A204.1 (cell line): ENCODE measurements around the gene PPAT.

Experiments
- FAIRE-seq: peaks from 2 replicates; lab custom pipeline; 2012; peaks lifted over from hg19 to GRCh38; lab: Jason Lieb, UNC

Gene PPAT

DNA sequence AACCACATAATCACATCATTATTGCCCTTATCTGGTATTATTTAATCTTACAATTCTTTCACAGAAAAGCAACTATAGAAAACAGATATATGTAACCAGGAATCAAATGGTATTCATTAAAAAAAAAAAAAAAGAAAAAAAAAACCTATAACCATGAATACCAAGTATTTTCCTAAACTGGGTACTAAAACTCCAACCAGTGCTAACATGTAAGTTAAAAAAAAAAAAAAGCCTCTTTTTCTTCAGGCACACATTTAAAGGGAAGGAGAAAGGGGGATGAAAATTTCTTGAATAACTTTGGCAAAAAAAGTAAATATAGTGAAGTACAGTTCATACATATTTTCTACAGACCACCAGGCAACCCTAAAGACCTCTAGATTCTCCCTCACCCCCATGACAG is 2.1 kb downstream of the PPAT start:
- FAIRE-seq = no peak

DNA sequence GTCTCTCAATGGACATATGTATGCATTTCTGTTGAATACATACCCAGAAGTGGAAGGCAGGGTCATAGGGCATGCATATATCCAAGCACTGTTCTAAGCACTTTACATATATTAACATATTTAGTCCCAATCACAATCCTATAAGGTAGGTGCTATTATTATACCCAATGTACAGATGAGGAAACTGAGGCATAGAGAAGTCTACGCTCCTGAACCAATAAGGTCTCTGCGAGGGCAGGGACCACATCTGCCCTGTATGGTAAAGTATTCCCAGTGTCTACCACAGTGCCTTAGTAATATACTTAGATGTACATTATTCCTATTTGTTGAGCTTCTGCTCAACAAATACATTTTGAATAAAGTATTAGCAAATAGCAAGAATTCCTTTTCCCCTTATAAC is 5.2 kb downstream of the PPAT start:
- FAIRE-seq = no peak

DNA sequence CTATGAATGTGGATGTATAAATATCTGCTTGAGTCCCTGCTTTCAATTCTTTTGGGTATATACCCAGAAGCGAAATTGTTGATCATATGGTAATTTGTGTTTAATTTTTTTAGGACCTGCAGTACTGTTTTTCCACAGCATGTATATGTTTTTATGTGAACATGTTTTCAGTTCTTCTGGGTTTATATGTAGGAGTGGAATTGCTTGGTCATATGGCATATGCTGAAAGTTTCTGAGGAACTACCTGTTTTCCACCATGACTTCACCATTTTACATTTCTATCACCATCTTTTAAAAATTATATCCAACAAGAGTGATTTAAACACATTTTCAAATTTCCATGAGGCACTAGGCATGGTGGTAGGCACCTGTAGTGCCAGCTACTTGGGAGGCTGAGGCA is 8.2 kb downstream of the PPAT start:
- no peak for FAIRE-seq

DNA sequence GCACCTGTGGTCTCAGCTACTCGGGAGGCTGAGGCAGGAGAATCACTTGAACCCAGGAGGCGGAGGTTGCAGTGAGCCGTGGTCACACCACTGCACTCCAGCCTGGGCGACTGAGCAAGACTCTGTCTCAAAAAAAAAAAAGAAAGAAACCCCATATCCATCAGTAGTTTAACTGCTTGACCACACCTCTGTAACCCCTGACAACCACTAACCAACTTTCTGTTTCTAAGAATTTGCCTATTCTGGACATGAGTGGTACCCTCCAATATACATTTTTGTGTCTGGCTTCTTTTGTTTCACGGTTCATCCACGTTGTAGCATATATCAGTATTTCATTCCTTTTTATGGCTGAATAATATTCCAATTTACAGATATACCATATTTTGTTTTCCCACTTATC is 9.1 kb downstream of the PPAT start:
- no peak for FAIRE-seq

DNA sequence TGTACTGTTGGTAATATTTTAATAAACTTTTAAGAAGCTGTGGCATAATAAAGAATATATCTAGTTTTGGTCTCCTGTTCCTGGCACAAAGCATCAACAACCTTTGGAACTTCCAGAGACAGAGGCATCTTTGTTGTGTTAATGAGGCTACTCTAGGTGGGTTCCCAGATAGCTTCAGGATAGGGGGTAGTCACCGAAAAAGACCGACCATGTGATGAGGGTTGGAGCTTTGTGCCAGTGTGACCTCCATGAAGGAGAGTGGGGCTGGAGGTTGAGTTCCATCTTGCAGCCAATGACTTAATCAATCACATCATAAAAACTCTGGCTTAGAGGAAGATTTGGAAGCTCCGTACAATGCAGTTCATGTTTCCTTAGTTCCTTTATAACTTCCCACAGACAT is 9.9 kb downstream of the PPAT start:
- FAIRE-seq = no peak

DNA sequence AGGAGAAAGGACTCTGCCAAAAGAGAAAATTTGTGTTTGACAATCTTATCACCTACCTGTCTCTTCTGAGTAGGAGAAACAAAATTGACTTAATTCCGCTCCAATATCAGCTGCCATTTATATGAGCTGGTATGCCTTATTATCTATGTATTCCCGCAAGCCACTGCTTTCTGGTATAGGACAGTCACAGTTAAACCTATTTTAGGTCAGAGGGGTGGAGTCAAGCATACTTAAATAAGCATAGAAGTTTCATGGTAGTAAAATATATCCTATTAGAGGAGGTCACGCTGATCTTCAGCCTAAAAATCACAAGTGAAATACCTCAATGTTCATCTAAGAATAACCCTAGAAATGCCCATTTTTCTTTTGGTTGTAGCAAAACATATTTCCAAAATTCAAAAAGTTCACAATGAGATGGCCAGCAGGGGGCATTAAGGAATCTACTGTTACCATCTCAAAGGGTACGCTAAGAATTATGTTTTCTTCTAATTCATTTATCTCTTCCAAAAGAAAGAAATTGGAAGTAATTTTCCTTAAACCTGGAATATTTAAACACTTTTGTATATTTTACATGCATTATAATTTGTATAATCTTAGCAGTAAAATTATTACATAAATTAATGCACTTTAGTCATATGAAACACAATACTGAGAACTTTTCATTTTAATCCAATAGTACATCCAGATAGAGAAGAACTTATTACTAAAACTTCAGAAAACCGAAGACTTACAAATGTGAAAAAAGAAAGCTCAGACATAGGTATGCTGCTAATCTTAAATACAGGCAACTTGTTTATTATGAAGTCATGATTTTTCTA is 10.5 kb downstream of the PPAT start:
- peak; percentile 90 for FAIRE-seq

DNA sequence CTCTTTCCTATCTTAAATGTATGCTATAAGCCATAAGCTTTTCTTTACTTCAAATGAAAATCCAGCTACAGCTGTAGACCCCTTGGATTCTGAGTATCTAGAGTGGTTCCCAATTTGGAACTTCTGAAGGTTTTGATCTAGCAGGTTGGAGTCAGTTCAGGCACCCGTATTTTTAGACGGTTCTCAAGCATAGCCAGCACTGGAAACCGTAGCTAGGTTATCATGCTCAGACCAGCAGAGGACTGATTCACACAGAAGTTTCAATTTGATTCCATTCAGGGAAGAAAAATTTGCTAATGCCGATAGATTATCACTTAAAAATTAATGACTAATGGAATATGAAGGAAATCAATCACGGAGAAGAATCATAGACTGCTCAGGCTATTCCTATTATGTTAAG is 11.2 kb downstream of the PPAT start:
- no peak for FAIRE-seq

DNA sequence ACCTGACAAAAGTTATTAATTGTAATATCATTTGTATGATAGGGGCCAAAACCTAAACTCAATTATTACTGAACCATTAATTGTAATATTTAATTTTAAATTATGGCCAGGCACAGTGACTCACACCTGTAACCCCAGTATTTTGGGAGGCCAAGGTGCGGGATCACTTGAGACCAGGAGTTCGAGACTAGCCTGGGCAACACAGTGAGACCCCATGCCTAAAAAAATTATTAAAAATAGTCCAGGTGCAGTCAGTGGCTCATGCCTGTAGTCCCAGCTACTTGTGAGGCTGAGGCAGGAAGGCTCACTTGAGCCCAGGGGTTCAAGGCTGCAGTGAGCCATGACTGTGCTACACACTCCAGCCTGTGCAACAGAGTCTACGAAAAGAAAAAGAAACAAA is 18.0 kb downstream of the PPAT start:
- no peak for FAIRE-seq

DNA sequence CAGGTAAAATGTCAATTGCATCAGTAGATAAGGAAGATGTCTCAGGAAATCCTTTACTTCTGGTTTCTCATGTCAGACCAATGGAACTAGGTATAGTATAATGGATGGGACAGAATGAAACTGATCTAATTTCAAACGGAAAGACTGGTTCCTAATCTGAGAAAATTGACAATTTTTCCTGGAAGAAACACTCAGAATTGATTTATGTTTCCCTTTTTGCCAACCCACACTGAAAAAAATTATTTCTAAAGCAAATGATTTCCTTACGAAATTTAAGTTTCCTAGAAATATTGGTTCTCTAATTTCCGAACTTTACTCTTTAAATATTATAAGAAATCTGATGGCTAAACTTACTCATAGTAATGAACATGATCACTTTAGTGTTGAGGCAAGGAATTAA is 19.1 kb downstream of the PPAT start:
- FAIRE-seq = peak; percentile 6

DNA sequence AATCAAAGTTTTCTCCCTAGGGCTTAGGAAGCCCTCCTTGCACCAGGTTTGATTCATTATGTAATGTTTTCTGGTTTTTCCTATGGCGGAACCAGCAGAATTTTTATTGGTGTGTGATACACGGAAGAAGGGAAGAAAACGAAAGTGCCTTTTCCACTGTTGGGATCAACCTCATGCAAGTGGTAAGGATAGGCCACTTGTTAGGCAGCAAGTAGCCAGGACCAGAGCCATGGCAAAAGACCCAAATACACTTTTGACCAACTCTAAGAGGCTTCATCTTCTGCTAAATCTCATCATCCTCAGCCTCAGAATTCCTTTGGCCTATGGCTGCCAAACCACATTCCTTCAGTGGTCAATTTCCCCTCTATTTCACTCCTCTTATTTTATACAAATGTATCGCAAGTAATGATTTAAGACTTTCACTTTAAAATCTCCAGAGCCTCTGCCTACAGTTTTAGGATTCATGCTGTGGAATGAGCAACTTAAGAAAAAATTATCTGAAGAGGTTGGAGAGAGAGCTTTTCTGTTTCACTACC is 21.2 kb downstream of the PPAT start:
- no peak for FAIRE-seq

DNA sequence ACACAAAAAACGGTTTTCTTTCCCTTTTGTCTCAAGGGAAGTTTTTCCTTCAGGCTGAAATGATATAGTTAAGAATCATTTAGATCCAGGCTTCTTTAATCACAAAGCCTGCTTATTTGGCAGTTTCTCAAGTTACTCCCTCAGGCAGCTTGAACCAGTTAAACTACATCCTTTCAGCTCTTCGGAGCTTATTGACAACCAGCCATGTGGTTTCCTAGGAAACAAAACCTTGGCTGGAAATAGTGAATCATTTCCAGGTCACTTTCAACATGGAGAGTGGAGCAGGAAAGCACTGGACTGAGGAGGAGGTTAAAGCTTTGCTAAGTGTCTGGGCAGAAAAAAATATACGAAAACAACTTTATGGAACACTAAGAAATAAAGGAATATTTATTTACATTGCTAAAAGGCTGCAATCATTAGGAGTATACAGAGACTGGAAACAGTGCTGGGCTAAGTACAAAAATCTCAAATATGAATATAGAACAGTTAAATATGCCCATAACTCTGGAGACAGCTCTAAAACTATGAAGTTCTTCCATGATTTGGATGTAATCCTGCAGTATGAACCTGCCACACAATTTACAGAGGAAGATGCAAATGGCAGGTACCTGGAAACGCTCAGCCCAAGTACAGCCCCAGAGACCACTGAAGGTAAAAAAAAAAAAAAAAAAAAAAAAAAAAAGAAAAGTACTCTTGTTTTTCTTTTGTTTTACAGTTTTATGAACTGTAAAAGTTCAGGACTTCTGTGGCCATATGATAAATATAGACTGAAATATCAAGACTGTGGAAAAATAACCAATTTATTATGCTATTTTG is 25.0 kb downstream of the PPAT start:
- FAIRE-seq = peak; percentile 93

DNA sequence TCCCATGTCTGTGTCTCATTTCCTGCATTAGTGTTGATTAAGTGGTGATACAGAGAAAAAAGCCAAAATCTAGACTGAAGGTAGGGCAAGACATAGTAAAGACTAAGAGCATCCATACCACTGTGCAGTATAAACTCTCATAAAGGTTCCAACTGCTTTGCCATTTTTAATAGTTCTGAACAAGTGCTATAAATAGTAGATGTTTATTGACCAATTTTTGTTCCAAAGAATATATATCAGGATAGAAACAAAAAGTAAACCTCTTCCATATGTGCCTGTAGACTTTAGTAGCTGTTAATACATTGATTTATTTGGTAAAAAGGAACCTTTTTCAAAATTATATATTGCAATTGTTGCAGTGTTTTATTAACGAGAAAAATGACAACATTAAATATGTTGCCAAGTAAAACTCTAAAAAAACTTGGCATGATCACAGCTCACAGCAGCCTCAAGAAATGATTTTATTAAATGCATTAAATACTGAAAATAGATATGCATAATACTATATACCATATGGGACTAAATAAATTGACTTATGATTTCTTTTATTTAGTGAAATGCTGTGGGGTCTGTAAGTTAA is 25.8 kb downstream of the PPAT start:
- FAIRE-seq = no peak

DNA sequence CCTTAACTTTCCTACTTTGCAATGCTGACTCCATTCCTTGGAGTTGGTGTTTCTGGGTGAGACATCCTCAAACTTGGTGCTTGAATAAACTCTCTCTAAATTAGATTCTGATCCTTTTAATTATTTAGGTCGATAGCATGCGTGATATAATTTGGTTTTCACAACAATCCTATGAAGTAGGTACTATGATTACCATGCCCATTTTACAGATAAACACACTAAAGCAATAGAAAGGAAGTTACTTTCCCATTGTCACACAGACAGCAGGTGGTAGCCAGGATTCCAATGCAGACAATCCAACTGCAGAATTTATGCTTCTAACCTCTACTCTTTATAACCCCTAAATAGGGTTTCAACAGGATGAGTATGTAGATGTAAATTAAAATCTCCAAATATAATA is 26.4 kb downstream of the PPAT start:
- no peak for FAIRE-seq

DNA sequence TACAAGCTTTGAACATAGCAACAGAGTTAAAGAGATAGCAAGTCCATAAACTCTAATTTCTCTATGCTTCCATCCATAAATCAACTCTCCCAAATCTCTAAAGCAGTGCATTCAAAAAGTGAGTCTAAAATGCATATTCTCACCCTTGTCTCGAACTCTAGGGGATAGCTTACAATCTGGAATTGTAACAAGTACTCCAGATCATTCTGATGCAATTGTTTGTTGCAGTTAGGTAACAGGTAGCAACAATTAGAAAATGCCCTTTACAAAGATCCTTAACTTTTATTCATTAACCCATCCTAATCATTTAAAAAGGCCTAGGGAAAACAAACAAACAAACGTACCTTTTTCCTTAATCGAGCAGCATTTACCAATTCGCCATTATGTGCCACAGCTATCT is 29.3 kb downstream of the PPAT start:
- FAIRE-seq = no peak

DNA sequence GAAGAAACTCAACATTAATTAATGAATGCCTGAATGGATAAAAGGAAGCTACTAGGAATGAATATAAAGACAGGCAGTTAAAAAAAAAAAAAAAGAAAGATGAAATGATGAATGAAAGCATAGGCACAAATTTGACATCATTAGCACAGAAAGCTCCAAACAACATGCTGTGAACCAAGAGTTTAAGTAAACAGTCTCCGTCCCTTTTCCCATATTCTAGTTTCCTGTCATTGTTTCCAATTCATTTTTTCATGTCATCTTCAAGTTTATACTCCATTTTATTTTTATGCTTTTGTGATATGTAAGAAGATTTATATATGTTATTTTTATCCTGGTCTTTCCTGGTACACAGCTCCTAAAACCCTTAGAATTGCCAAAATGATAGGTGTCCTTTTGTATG is 30.4 kb downstream of the PPAT start:
- FAIRE-seq = no peak

DNA sequence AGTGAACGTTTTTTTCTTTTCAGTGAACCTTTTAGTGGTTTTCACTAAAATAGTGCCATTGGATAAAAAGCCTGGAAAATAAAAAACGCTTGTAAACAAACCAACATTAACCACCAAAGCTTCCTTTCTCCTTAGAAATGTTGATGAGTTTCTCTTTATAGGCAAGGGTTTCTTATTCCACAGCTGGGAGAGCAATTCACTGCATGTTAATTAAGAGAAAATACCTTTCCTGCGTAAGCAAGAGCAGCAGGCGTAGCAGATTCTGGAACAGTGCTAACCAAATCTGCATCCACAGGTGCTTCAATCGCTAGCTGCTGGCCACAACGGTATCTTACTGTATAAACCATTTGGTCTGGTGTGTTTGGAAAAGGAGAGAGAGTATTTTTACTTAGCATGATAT is 34.9 kb downstream of the PPAT start:
- no peak for FAIRE-seq

DNA sequence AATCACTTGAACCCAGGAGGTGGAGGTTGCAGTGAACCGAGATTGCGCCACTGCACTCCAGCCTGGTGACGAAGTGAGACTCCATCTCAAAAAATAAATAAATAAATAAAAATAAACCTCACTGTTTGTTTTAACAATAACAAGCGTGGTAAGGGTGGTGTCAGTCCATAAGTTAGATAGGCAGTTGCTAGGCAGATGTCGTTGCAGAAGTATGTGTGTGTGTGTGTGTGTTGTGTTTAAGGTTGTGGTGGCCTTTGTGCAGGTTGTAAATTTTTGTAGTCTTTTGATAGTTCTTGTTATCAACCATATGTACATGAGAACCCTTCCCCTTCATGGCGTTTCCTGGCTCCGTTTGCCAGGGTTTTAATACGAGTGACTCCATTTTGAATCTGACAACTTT is 44.1 kb downstream of the PPAT start:
- FAIRE-seq = no peak

DNA sequence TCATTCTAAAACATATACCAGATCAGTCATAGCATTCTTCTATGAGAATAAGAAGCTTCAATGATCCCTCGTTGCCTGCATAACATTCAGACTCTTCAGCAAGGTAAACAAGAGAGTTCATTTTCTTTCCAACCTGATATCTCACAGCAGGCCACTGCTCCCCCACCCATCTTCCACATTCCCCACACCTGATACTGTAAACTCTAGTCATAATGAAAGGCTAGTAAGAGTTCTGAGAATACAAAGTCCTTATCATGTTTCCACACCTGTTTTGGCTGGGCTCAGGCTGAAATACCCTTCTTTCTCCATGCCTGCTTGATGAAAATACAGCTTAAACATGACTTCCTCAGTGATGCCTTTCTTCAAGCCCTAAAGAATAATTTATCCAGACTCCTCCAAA is 45.9 kb downstream of the PPAT start:
- FAIRE-seq = no peak

DNA sequence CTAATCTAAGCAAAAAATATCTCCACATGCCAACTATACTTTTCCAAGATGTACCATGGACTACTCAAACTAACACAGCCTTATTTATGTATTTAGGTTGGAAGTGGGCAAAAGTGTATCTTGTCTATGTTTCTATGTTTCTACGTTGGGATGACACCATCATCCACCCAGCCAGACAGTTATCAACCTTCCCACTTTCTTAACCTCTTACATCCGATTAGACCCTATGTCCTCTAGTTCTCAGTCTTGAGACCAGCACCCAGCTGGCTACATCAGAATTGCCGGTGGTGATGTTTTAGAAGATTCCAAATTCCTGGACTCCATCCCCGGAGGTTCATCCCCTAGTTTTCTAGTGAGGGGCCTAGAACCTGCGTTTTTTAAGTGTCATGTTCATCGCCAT is 47.1 kb downstream of the PPAT start:
- FAIRE-seq = no peak

DNA sequence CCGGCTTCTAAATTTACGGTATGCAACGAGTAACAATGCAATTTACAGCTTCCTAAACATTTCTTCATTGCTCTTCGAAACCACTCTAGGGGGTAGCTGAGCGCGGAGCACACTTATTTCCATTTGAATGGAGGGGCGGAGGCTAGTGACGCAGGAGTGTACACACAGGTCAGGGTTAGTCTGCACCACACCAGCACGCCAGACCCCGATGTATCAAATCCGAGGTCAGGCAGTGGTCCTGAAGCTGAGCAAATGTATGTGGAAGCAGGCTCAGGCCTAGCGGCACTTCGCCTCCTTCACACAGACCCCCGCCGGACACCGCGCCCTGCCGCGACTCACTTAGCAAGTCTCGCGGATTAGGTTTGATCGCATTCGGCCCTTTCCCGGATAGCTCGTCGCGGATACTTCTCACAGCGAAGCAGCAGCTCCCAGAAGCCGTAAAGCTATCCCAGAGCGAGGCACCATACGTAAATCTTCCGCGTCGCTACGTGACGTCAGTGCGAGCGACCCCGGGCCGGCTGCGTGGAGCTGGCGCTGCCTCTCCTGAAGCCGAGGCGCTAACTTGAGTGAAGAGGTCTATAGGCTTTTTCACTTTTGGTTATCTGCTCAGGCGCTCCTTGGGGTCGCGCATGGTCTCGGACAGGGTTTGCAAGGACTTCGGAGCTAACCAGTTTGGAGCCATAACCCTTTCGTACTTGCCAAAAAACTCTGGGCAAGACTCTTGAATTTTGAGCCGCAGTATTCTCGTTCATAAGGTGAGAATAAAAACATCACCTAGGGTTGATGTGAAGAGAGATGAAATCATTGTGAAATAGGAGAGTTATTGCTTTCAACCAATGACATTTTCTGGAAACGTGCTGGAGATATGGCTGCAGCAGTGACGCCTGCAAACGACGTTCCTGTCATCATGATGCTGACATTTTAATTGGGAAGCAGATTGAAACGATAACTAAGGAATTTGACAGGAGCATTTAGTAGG is 48.1 kb downstream of the PPAT start, which contains the start of gene AASDH:
Gene AASDH (minus strand): TSS at position 469 of the 979 bp plus-strand sequence. CDS start 3,192 bp downstream, outside the sequence.
- FAIRE-seq = peak; percentile 74

DNA sequence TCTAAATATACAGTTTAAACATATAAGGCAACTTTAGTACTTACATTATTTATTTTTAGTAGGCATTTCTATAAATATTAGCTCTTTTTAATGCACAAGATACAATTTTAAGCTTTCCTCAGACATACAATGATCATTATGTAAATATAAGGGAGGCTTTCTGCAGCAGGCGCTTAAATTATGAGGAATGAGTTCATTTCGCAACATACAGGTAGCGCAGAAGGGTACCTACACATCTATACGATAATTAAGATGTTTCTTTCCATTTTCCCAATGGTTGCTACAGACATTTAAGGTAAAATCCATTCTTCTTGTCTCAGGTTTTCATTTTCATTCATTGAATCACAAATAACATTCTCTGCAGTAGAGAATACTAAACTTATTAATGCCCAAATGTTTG is 49.3 kb downstream of the PPAT start:
- FAIRE-seq = no peak

DNA sequence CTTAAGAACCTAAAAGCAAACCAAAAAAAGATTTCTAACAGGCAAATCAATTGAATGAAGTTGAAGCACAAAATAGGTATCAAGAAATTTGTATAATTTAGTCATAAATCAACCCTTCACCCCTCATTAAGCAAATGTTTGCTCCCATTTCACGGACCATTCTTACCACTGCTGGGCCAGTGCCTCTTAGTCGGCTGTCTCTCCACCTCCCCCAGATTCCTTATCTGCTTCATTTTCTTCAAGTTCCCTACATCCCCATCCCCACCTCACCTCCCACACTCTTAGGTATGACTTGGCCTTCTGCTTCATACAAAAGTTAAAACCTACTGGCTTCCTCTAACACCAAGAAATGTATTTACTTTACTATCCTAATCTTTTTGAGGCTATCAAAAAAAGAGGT is 60.0 kb downstream of the PPAT start:
- no peak for FAIRE-seq
